ENCODE data around the gene ELOB.

ELOB gene

DNA sequence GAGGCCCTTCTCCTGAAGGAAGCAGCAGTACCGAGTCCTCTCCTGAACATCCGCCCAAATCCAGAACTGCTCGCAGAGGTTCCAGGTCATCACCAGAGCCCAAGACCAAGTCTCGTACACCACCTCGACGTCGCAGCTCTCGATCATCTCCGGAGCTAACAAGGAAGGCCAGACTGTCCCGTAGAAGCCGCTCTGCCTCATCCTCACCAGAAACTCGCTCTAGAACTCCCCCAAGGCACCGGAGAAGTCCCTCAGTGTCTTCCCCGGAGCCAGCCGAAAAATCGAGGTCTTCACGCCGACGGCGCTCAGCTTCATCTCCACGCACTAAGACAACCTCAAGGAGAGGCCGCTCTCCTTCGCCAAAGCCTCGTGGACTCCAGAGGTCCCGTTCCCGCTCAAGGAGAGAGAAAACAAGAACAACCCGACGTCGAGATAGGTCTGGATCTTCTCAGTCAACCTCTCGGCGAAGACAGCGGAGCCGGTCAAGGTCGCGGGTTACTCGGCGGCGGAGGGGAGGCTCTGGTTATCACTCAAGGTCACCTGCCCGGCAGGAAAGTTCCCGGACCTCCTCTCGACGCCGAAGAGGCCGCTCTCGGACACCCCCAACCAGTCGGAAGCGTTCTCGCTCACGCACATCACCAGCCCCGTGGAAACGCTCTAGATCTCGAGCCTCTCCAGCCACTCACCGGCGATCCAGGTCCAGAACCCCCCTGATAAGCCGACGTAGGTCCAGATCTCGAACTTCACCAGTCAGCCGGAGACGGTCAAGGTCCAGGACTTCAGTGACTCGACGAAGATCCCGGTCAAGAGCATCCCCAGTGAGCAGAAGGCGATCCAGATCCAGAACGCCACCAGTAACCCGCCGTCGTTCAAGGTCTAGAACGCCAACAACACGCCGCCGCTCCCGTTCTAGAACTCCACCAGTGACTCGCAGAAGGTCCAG lies 11.3 kb downstream of the ELOB start:
- DNase-seq = no peak

DNA sequence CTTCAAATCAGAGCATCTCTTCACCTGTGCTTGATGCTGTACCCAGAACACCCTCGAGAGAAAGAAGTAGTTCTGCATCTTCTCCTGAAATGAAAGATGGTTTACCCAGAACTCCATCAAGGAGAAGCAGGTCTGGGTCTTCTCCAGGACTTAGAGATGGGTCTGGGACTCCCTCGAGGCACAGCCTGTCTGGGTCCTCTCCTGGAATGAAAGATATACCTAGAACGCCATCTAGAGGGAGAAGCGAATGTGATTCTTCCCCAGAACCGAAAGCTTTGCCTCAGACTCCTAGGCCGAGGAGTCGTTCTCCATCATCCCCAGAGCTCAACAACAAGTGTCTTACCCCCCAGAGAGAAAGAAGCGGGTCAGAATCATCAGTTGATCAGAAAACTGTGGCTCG lies 12.4 kb downstream of the ELOB start:
- no peak for DNase-seq

- no peak for DNase-seq
Measured at GRCh38 chr16:2763173-2763572, 13.9 kb downstream of the ELOB start.

- DNase-seq = no peak
Measured at GRCh38 chr16:2762711-2763110, 14.4 kb downstream of the ELOB start.

- no peak for DNase-seq
Measured at GRCh38 chr16:2761886-2762583, 15.0 kb downstream of the ELOB start.

DNA sequence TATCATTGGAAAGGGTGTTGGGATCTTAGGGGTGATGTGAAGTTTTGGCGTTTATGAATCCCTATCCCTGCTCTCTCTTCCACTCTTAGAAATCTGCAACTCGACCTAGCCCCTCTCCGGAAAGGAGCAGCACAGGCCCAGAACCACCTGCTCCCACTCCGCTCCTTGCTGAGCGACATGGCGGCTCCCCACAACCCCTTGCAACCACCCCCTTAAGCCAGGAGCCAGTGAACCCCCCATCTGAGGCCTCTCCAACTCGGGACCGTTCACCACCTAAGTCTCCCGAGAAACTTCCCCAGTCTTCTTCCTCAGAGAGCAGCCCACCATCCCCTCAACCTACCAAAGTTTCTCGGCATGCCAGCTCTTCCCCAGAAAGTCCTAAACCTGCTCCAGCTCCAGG lies 15.6 kb downstream of the ELOB start:
- DNase-seq = no peak

DNA sequence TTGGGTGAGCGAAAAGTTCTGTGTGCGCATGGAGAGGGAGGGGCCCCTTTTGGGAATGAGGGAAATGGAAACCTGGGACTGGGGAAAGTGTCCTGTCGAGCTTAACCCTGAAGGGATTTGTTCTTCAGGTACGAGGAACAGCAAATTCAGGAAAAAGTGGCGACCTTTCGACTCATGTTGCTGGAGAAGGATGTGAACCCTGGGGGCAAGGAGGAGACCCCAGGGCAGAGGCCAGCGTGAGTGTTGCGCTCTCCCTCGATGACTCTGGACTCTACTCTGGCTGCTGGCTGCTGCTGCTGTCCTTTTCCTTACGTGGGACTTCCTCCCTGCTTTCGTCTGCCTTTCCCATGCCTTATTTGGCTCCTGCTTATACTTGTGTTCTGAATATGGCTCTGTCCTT lies 19.7 kb downstream of the ELOB start:
- no peak for DNase-seq

- no peak for DNase-seq
Measured at GRCh38 chr16:2756288-2757015, 20.6 kb downstream of the ELOB start.

DNA sequence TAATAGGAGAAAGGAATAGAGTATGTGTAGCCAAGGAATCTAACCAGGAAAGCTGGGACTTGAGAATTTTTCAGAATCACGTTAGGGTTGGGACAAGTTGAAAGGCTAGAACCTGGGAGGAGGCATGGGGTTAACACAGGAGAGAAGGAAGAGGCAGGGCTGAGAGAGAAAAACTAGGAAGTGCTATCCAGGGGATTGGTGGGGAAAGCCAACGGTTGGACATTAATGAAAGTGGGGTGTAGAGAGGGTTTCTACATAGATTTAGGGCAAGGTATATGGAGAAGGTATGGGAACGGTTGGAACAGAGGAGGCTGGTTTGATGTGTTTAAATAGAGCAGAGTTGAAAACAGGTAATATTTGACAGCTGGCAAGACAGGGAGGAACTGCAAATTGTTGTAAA lies 21.9 kb downstream of the ELOB start:
- no peak for DNase-seq

GRCh38 chr16:2753733-2754020 lies 23.4 kb downstream of the ELOB start:
- DNase-seq = peak; percentile 40

- peak; percentile 88 for DNase-seq
Measured at GRCh38 chr16:2752850-2753732, 24.0 kb downstream of the ELOB start.

- DNase-seq = peak; percentile 96
Measured at GRCh38 chr16:2752035-2752849, 24.8 kb downstream of the ELOB start, which contains the start of gene SRRM2. Gene SRRM2, plus strand, starts transcription at chr16:2752638. Its CDS starts 3,727 bp downstream, at chr16:2756365.

GRCh38 chr16:2751577-2752034 lies 25.5 kb downstream of the ELOB start:
- no peak for DNase-seq

- no peak for DNase-seq
Measured at GRCh38 chr16:2749936-2750335, 27.1 kb downstream of the ELOB start.

GRCh38 chr16:2749476-2749875 lies 27.6 kb downstream of the ELOB start:
- DNase-seq = no peak

DNA sequence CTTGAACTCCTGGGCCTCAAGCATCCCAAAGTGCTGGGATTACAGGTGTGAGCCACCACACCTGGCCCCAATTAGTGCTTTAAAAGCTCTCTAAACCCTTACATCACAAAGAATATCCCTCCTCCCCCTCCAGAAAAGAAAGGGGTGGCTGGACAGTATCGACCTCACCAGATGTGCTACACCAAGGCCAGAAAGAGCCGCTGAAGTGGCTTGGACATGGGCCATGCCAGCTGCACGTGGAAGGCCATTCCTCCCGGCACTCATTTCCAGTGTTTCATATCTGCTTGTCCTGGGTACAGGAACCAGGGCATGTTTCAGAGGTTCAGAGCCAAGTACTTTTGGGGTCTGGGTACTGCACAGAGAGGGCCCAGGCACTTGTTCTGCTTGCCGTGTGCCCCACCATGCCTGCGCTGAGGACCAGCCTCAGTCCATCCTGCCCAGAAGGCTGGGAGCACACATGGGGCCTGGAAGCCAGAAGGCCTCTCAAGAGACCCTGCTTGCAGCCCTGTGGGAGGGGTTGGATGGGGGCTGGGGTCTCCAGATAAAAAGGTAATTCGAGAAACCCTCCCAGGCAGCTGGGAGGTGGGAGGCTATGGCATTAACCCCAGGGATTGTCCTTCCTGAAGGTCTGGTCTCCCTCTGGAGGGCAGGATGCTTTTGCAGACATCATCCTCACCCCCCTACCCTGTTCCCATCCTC lies 28.2 kb downstream of the ELOB start:
- no peak for DNase-seq

- DNase-seq = no peak
Measured at GRCh38 chr16:2745961-2746360, 31.1 kb downstream of the ELOB start.

GRCh38 chr16:2745116-2745890 lies 31.8 kb downstream of the ELOB start:
- DNase-seq = no peak

GRCh38 chr16:2744711-2745110 lies 32.4 kb downstream of the ELOB start:
- no peak for DNase-seq
